ENCODE data around the gene AGPAT3. TPM values are rescaled to one million over a fixed set of nuclear protein-coding genes. Genes with fewer than 3 reads are reported as not detected.

The AGPAT3 gene
- total and polyA plus RNA-seq, 3 donors from 2014 or later: 64.5 to 77.5 (median 69.8) TPM

DNA sequence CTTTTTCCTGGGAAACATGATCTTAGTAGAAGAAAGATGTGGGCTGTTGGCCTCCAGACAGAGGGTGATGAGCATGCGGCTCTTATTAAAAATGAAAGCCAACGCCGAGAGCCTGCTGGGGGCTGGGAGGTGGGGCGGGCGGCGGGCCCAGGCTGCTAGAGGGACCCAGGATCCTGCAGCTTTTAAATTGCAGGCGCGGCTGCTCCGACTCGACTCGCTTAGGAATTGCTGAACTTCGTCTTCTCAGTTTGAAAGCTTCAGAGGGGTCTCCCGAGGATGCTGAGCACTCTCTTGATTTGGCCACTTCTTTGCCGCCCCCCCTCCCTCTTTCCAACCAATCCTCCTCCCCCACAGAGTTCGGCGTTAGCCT, 1.2 kb downstream of the AGPAT3 start:
- WGBS, 2 donors: 1% methylated on average over 16 of the region's 16 CpGs
- DNase-seq: peak; percentile 78
- peaks cover 13% of the 10 kb centered on the region for H3K4me1 ChIP-seq

DNA sequence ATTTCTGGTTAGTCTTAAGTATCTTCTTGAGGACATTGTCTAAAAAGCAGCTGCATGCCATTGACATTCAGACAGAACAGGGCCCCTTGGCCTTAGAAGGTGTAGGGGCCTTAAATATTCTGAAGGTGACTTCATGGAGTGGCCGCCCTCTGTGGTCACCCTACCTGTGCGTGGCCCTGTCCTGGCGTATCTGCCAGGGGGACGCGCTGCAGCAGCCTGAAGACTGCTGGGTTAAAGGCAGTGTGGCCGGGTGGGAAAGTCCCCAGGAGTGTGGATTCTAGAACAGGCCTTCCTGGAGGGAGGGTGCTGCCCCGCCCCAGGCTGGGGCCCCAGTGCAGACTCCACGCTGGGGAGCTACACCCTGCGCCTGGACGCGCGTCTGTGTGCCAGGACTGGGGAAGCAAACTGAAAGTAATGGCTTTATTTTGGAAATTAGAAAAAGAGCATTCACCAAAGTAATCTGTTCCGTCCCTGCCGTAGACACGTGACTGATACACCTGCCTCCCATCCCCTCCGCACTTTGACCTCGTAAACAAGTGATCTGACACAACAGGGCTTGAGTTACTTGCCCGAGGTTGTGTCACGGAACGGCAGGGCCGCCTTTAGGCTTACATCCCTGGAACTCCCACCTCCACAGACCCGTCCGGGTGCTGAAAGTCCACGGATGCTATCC, 1.8 kb downstream of the AGPAT3 start:
- TF ChIP-seq, protein P1, sequence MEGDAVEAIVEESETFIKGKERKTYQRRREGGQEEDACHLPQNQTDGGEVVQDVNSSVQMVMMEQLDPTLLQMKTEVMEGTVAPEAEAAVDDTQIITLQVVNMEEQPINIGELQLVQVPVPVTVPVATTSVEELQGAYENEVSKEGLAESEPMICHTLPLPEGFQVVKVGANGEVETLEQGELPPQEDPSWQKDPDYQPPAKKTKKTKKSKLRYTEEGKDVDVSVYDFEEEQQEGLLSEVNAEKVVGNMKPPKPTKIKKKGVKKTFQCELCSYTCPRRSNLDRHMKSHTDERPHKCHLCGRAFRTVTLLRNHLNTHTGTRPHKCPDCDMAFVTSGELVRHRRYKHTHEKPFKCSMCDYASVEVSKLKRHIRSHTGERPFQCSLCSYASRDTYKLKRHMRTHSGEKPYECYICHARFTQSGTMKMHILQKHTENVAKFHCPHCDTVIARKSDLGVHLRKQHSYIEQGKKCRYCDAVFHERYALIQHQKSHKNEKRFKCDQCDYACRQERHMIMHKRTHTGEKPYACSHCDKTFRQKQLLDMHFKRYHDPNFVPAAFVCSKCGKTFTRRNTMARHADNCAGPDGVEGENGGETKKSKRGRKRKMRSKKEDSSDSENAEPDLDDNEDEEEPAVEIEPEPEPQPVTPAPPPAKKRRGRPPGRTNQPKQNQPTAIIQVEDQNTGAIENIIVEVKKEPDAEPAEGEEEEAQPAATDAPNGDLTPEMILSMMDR (IDR thresholded peaks at IDR 0.05): no peak
- TF ChIP-seq POLR2A (IDR thresholded peaks at IDR 0.05): no peak
- Histone ChIP-seq H3K36me3 (ENCODE audit: low read depth, missing control alignments) (no peaks in the 10 kb centered on the region), H3K27me3 (no peaks in the 10 kb centered on the region), H3K4me1 (peaks cover 15% of the 10 kb centered on the region), H3K9me3 (no peaks in the 10 kb centered on the region), H3K4me3 (peak overlapping the region in 1 of 2 donors; percentile 73), H3K27ac (peak overlapping the region; percentile 12 to 91)
- intact Hi-C loops (cut with DNase I; ENCODE audit: low total_unique reads): loop anchor here (10.0 kb wide), 1 partner anchor 118 kb away; no protein-coding TSS in a partner anchor
- no peak for DNase-seq
- WGBS, 2 donors: 43 to 47% methylated on average over 24 of the region's 24 CpGs

More for the DNA sequence above, 1.2 kb downstream of the AGPAT3 start:
- Histone ChIP-seq H3K27ac (peak overlapping the region; percentile 12 to 91), H3K27me3 (no peaks in the 10 kb centered on the region), H3K36me3 (ENCODE audit: low read depth, missing control alignments) (no peaks in the 10 kb centered on the region), H3K4me3 (peak overlapping the region; percentile 73 to 79), H3K9me3 (no peaks in the 10 kb centered on the region)
- TF ChIP-seq POLR2A (IDR thresholded peaks at IDR 0.05): no peak
- TF ChIP-seq, protein P1 (IDR thresholded peaks at IDR 0.05): no peak
- intact Hi-C loops (cut with DNase I; ENCODE audit: low total_unique reads): loop anchor here (10.0 kb wide), 1 partner anchor 119 kb away; no protein-coding TSS in a partner anchor

DNA sequence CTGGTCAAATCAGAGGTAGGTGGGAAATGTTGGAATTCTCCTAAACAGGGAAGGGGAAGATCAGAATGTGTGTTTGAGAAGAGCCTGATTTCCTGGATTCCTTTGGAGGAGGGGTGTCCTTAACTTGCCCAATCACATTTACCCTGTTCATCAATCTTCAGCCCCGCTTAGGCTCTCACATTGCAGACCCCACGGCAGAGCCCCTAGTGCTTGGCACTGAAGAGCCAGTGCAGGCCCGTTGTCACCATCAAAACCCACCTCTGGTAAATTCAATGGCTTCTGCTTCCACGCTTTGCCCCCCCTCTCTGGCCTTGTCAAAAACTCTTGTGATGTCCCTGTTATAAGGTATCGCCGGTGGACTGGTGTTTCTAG, 2.3 kb downstream of the AGPAT3 start:
- peaks cover 15% of the 10 kb centered on the region for H3K4me1 ChIP-seq
- TF ChIP-seq POLR2A (IDR thresholded peaks at IDR 0.05): no peak
- TF ChIP-seq, protein P1 (IDR thresholded peaks at IDR 0.05): no peak
- H3K9me3 ChIP-seq: no peaks in the 10 kb centered on the region
- H3K27ac ChIP-seq: no peak overlapping the region
- 54 to 63% methylated on average over 6 of the region's 6 CpGs for WGBS, 2 donors
- no peak overlapping the region for H3K4me3 ChIP-seq
- H3K27me3 ChIP-seq: no peaks in the 10 kb centered on the region
- DNase-seq: no peak
- intact Hi-C loops (cut with DNase I; ENCODE audit: low total_unique reads): loop anchor here (10.0 kb wide), 1 partner anchor 117 kb away; no protein-coding TSS in a partner anchor
- H3K36me3 ChIP-seq (ENCODE audit: low read depth, missing control alignments): no peaks in the 10 kb centered on the region

DNA sequence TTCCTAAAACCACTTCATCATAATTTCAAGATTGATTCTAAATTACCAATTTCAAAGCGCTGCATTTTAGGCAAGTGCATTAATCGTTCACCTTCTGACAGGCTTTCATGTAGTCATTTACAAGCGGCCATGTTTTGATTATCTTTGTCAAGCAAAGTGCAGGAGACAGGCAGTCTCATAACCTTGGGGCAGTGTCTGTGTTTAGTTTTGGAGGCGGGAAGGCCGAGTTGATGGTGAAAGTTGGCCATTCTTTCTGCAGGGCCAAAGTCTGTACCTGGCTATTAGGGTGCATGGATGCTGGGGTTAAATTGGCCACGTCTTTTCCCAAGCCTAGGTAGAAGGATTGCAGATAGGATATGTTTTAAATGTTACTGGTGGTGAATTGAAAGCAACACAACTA, 2.9 kb downstream of the AGPAT3 start:
- intact Hi-C loops (cut with DNase I; ENCODE audit: low total_unique reads): loop anchor here (10.0 kb wide), 1 partner anchor 117 kb away; no protein-coding TSS in a partner anchor
- no peaks in the 10 kb centered on the region for H3K27me3 ChIP-seq
- H3K36me3 ChIP-seq (ENCODE audit: low read depth, missing control alignments): no peaks in the 10 kb centered on the region
- 84 to 86% methylated on average over 6 of the region's 6 CpGs for WGBS, 2 donors
- no peaks in the 10 kb centered on the region for H3K9me3 ChIP-seq
- peaks cover 15% of the 10 kb centered on the region for H3K4me1 ChIP-seq
- no peak overlapping the region for H3K4me3 ChIP-seq
- DNase-seq: no peak
- TF ChIP-seq, protein P1 (IDR thresholded peaks at IDR 0.05): no peak
- TF ChIP-seq POLR2A (IDR thresholded peaks at IDR 0.05): no peak
- no peak overlapping the region for H3K27ac ChIP-seq

DNA sequence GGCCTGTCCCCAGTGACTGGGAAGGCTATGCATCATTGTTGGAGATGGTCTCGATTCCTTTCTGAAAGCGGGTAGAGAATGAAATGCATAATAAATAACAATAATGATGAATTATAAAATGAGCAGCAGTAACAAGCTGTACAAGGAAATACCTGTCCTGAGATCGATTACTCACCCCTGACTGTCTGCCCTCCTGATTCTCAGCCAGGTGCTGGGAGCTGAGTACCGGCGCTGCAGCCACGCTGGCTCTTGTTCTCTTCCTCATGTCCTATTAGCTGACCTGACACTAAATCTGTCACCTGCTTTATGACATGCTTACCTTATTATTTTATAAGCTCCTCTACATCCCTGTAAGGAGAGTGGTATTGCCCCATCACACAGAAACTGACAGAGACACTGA, 3.4 kb downstream of the AGPAT3 start:
- no peak for DNase-seq
- no peaks in the 10 kb centered on the region for H3K36me3 ChIP-seq (ENCODE audit: low read depth, missing control alignments)
- 90 to 94% methylated on average over 6 of the region's 6 CpGs for WGBS, 2 donors
- H3K4me1 ChIP-seq: peaks cover 15% of the 10 kb centered on the region
- no peak overlapping the region for H3K27ac ChIP-seq
- no peak overlapping the region for H3K4me3 ChIP-seq
- intact Hi-C loops (cut with DNase I; ENCODE audit: low total_unique reads): loop anchor here (10.0 kb wide), 1 partner anchor 116 kb away; no protein-coding TSS in a partner anchor
- TF ChIP-seq, protein P1 (IDR thresholded peaks at IDR 0.05): no peak
- TF ChIP-seq POLR2A (IDR thresholded peaks at IDR 0.05): no peak
- no peaks in the 10 kb centered on the region for H3K9me3 ChIP-seq
- H3K27me3 ChIP-seq: no peaks in the 10 kb centered on the region

Measured in testis (tissue), 3 donors.